ENCODE results near the gene MYCN.

Gene MYCN

GRCh38 chr2:15984368-15985255 is 44.3 kb downstream of the MYCN start:
- Histone ChIP-seq H3K4me3 (ENCODE audit: insufficient read length, low read depth) (no peak overlapping the region), H3K9ac (ENCODE audit: insufficient read length, low read depth) (peak overlapping the region; percentile 23), H3K4me1 (ENCODE audit: insufficient read depth, insufficient read length) (peaks cover 12% of the 10 kb centered on the region), H3K36me3 (ENCODE audit: insufficient read depth, insufficient read length, low read length) (no peaks in the 10 kb centered on the region), H3K27me3 (ENCODE audit: insufficient read depth, insufficient read length) (no peaks in the 10 kb centered on the region), H3K9me3 (ENCODE audit: insufficient read depth, low read length) (no peaks in the 10 kb centered on the region)
- no peak for DNase-seq (ENCODE audit: low read depth, low spot score)
- no peak for TF ChIP-seq SUZ12 (IDR thresholded peaks at IDR 0.05; ENCODE audit: extremely low read depth, insufficient read depth, insufficient read length)
- TF ChIP-seq YY1 (IDR thresholded peaks at IDR 0.05; ENCODE audit: insufficient read depth, insufficient read length) = no peak
- TF ChIP-seq ZNF274 (IDR thresholded peaks at IDR 0.05; ENCODE audit: low read depth, low read length) = no peak

- H3K9ac ChIP-seq (ENCODE audit: insufficient read length, low read depth) = peak overlapping the region; percentile 64
- no peak for DNase-seq (ENCODE audit: low read depth, low spot score)
- peaks cover 12% of the 10 kb centered on the region for H3K4me1 ChIP-seq (ENCODE audit: insufficient read depth, insufficient read length)
- no peak overlapping the region for H3K4me3 ChIP-seq (ENCODE audit: insufficient read length, low read depth)
- no peaks in the 10 kb centered on the region for H3K27me3 ChIP-seq (ENCODE audit: insufficient read depth, insufficient read length)
- H3K9me3 ChIP-seq (ENCODE audit: insufficient read depth, low read length) = no peaks in the 10 kb centered on the region
- no peaks in the 10 kb centered on the region for H3K36me3 ChIP-seq (ENCODE audit: insufficient read depth, insufficient read length, low read length)
- TF ChIP-seq SUZ12 (IDR thresholded peaks at IDR 0.05; ENCODE audit: extremely low read depth, insufficient read depth, insufficient read length) (no peak), YY1 (IDR thresholded peaks at IDR 0.05; ENCODE audit: insufficient read depth, insufficient read length) (no peak), ZNF274 (IDR thresholded peaks at IDR 0.05; ENCODE audit: low read depth, low read length) (no peak)
Measured at GRCh38 chr2:15985531-15985930, 45.2 kb downstream of the MYCN start.

GRCh38 chr2:15986068-15986560 is 45.8 kb downstream of the MYCN start:
- TF ChIP-seq SUZ12 (IDR thresholded peaks at IDR 0.05; ENCODE audit: extremely low read depth, insufficient read depth, insufficient read length) (no peak), ZNF274 (IDR thresholded peaks at IDR 0.05; ENCODE audit: low read depth, low read length) (no peak), YY1 (IDR thresholded peaks at IDR 0.05; ENCODE audit: insufficient read depth, insufficient read length) (no peak)
- DNase-seq (ENCODE audit: low read depth, low spot score) = no peak
- H3K27me3 ChIP-seq (ENCODE audit: insufficient read depth, insufficient read length) = no peaks in the 10 kb centered on the region
- peaks cover 12% of the 10 kb centered on the region for H3K4me1 ChIP-seq (ENCODE audit: insufficient read depth, insufficient read length)
- no peaks in the 10 kb centered on the region for H3K36me3 ChIP-seq (ENCODE audit: insufficient read depth, insufficient read length, low read length)
- no peak overlapping the region for H3K4me3 ChIP-seq (ENCODE audit: insufficient read length, low read depth)
- no peaks in the 10 kb centered on the region for H3K9me3 ChIP-seq (ENCODE audit: insufficient read depth, low read length)
- H3K9ac ChIP-seq (ENCODE audit: insufficient read length, low read depth) = peak overlapping the region; percentile 13

GRCh38 chr2:15986644-15987043 is 46.3 kb downstream of the MYCN start:
- Histone ChIP-seq H3K4me1 (ENCODE audit: insufficient read depth, insufficient read length) (peaks cover 12% of the 10 kb centered on the region), H3K9ac (ENCODE audit: insufficient read length, low read depth) (no peak overlapping the region), H3K9me3 (ENCODE audit: insufficient read depth, low read length) (no peaks in the 10 kb centered on the region), H3K27me3 (ENCODE audit: insufficient read depth, insufficient read length) (no peaks in the 10 kb centered on the region), H3K4me3 (ENCODE audit: insufficient read length, low read depth) (no peak overlapping the region), H3K36me3 (ENCODE audit: insufficient read depth, insufficient read length, low read length) (no peaks in the 10 kb centered on the region)
- TF ChIP-seq ZNF274 (IDR thresholded peaks at IDR 0.05; ENCODE audit: low read depth, low read length) (no peak), SUZ12 (IDR thresholded peaks at IDR 0.05; ENCODE audit: extremely low read depth, insufficient read depth, insufficient read length) (no peak)
- no peak for DNase-seq (ENCODE audit: low read depth, low spot score)

- Histone ChIP-seq H3K9ac (ENCODE audit: insufficient read length, low read depth) (no peak overlapping the region), H3K27me3 (ENCODE audit: insufficient read depth, insufficient read length) (no peaks in the 10 kb centered on the region), H3K9me3 (ENCODE audit: insufficient read depth, low read length) (no peaks in the 10 kb centered on the region), H3K4me3 (ENCODE audit: insufficient read length, low read depth) (no peak overlapping the region), H3K36me3 (ENCODE audit: insufficient read depth, insufficient read length, low read length) (no peaks in the 10 kb centered on the region), H3K4me1 (ENCODE audit: insufficient read depth, insufficient read length) (peaks cover 12% of the 10 kb centered on the region)
- no peak for TF ChIP-seq SUZ12 (IDR thresholded peaks at IDR 0.05; ENCODE audit: extremely low read depth, insufficient read depth, insufficient read length)
- TF ChIP-seq ZNF274 (IDR thresholded peaks at IDR 0.05; ENCODE audit: low read depth, low read length) = no peak
- TF ChIP-seq YY1 (IDR thresholded peaks at IDR 0.05; ENCODE audit: insufficient read depth, insufficient read length) = no peak
- no peak for DNase-seq (ENCODE audit: low read depth, low spot score)
Measured at GRCh38 chr2:15988733-15989132, 48.4 kb downstream of the MYCN start.

- Histone ChIP-seq H3K27me3 (ENCODE audit: insufficient read depth, insufficient read length) (no peaks in the 10 kb centered on the region), H3K36me3 (ENCODE audit: insufficient read depth, insufficient read length, low read length) (no peaks in the 10 kb centered on the region), H3K9ac (ENCODE audit: insufficient read length, low read depth) (no peak overlapping the region), H3K4me3 (ENCODE audit: insufficient read length, low read depth) (no peak overlapping the region), H3K9me3 (ENCODE audit: insufficient read depth, low read length) (no peaks in the 10 kb centered on the region), H3K4me1 (ENCODE audit: insufficient read depth, insufficient read length) (peaks cover 8% of the 10 kb centered on the region)
- no peak for DNase-seq (ENCODE audit: low read depth, low spot score)
- no peak for TF ChIP-seq SUZ12 (IDR thresholded peaks at IDR 0.05; ENCODE audit: extremely low read depth, insufficient read depth, insufficient read length)
- no peak for TF ChIP-seq ZNF274 (IDR thresholded peaks at IDR 0.05; ENCODE audit: low read depth, low read length)
- no peak for TF ChIP-seq YY1 (IDR thresholded peaks at IDR 0.05; ENCODE audit: insufficient read depth, insufficient read length)
Measured at GRCh38 chr2:15989559-15989958, 49.2 kb downstream of the MYCN start.

Measured in NT2/D1 (cell line).